ENCODE data around the gene NTRK1.

DNA sequence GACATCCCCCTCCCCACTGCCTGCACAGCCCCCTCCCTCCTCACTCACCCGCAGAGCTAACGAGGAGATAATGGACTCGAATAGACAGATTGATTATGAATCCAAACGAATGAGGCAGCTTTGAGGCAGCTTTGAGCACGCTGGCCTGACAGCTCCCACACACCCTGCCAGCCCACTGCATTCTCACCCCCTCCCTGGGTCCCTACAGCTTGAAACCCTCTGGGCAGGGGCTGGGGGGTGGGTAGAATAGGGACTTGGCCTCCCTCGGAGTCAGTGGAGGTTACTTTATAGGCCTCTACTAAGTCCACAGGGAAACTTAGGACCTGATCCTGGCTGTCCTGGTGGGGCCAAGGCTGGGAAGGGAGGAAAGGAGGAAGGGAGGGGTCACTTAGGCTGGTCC, 1.9 kb downstream of the NTRK1 start:
- TF ChIP-seq, protein P1, sequence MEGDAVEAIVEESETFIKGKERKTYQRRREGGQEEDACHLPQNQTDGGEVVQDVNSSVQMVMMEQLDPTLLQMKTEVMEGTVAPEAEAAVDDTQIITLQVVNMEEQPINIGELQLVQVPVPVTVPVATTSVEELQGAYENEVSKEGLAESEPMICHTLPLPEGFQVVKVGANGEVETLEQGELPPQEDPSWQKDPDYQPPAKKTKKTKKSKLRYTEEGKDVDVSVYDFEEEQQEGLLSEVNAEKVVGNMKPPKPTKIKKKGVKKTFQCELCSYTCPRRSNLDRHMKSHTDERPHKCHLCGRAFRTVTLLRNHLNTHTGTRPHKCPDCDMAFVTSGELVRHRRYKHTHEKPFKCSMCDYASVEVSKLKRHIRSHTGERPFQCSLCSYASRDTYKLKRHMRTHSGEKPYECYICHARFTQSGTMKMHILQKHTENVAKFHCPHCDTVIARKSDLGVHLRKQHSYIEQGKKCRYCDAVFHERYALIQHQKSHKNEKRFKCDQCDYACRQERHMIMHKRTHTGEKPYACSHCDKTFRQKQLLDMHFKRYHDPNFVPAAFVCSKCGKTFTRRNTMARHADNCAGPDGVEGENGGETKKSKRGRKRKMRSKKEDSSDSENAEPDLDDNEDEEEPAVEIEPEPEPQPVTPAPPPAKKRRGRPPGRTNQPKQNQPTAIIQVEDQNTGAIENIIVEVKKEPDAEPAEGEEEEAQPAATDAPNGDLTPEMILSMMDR (IDR thresholded peaks at IDR 0.05; ENCODE audit: low read depth, low read length, missing input control), result no peak
- TF ChIP-seq, protein P2, sequence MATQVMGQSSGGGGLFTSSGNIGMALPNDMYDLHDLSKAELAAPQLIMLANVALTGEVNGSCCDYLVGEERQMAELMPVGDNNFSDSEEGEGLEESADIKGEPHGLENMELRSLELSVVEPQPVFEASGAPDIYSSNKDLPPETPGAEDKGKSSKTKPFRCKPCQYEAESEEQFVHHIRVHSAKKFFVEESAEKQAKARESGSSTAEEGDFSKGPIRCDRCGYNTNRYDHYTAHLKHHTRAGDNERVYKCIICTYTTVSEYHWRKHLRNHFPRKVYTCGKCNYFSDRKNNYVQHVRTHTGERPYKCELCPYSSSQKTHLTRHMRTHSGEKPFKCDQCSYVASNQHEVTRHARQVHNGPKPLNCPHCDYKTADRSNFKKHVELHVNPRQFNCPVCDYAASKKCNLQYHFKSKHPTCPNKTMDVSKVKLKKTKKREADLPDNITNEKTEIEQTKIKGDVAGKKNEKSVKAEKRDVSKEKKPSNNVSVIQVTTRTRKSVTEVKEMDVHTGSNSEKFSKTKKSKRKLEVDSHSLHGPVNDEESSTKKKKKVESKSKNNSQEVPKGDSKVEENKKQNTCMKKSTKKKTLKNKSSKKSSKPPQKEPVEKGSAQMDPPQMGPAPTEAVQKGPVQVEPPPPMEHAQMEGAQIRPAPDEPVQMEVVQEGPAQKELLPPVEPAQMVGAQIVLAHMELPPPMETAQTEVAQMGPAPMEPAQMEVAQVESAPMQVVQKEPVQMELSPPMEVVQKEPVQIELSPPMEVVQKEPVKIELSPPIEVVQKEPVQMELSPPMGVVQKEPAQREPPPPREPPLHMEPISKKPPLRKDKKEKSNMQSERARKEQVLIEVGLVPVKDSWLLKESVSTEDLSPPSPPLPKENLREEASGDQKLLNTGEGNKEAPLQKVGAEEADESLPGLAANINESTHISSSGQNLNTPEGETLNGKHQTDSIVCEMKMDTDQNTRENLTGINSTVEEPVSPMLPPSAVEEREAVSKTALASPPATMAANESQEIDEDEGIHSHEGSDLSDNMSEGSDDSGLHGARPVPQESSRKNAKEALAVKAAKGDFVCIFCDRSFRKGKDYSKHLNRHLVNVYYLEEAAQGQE (IDR thresholded peaks at IDR 0.05), result no peak
- TF ChIP-seq YY1 (IDR thresholded peaks at IDR 0.05) (no peak), SP1 (IDR thresholded peaks at IDR 0.05) (no peak), RAD21 (IDR thresholded peaks at IDR 0.05) (no peak), RXRA (IDR thresholded peaks at IDR 0.05) (no peak), FOXA1 (IDR thresholded peaks at IDR 0.05) (no peak), TAF1 (conservative IDR thresholded peaks at IDR 0.05) (no peak), JUND (IDR thresholded peaks at IDR 0.05) (no peak), EGR1 (IDR thresholded peaks at IDR 0.05; ENCODE audit: low read depth in 2 of 2) (no peak)
- TF ChIP-seq, protein P3, sequence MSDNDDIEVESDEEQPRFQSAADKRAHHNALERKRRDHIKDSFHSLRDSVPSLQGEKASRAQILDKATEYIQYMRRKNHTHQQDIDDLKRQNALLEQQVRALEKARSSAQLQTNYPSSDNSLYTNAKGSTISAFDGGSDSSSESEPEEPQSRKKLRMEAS (IDR thresholded peaks at IDR 0.05), result no peak

All from liver (tissue), 3 donors.